Endothelial cell of umbilical vein (primary cell): ENCODE data around the gene SPOP. TPM values are rescaled to one million over a fixed set of nuclear protein-coding genes. Genes with fewer than 3 reads are reported as not detected.

Experiments
- BruUV-seq: library from RNA; stranded (reverse); fragments of 400-500 nt; replicated peaks from 2 replicates; lab custom pipeline; 2021; lab: Mats Ljungman, UMichigan
- CTCF ChIA-PET: fragments of 300-600, 350-600 bp; sonication (Branson Sonifier 250); formaldehyde crosslinking; loops from one replicate; lab custom pipeline; 2021; ENCODE audit warnings: antibody characterized with exemption, inconsistent platforms; lab: Charles Lee
- POLR2A ChIA-PET: fragments of 300-600, 350-600 bp; sonication (Branson Sonifier 250); formaldehyde crosslinking; loops from one replicate; lab custom pipeline; 2021; ENCODE audit warnings: antibody characterized with exemption, inconsistent platforms; lab: Charles Lee
- DNase-seq: peaks from one replicate; pipeline ENCODE4 v3.0.0-alpha.2; 2011; ENCODE audit warnings: low read depth, low spot score
- FAIRE-seq: peaks from 2 replicates; lab custom pipeline; 2011; peaks lifted over from hg19 to GRCh38; lab: Jason Lieb, UNC
- H2AFZ ChIP-seq: 2 replicates; pipeline ENCODE4 v1.6.0; 2012; ENCODE audit warnings: low read depth, low read length, control low read depth, inconsistent platforms
- H3K27ac ChIP-seq: 2 replicates; pipeline ENCODE4 v1.5.1; 2011; ENCODE audit warnings: low read depth, mild to moderate bottlenecking, control low read depth, low read length, moderate library complexity; ENCODE audit not compliant: insufficient read depth
- H3K27me3 ChIP-seq, 2 experiments: 2 replicates each; pipeline versions ENCODE4 v1.6.0 to v1.6.1; 2011; ENCODE audit warnings: low read length in 2 of 2, mixed read lengths in 1 of 2; ENCODE audit not compliant: control insufficient read depth in 2 of 2, insufficient read depth in 2 of 2
- H3K36me3 ChIP-seq, 2 experiments: 2 replicates in 1 of 2; 3 replicates in 1 of 2; pipeline ENCODE4 v1.5.1; 2011; ENCODE audit warnings: low read length in 2 of 2, mild to moderate bottlenecking in 1 of 2, moderate library complexity in 1 of 2; ENCODE audit not compliant: control insufficient read depth in 2 of 2, insufficient read depth in 2 of 2; ENCODE audit errors: extremely low read depth in 1 of 2
- H3K4me1 ChIP-seq: 3 replicates; pipeline ENCODE4 v1.5.1; 2011; ENCODE audit warnings: mild to moderate bottlenecking, low read length; ENCODE audit not compliant: control insufficient read depth, insufficient read depth; ENCODE audit errors: extremely low read depth
- H3K4me2 ChIP-seq: 2 replicates; pipeline ENCODE4 v1.6.1; 2011; ENCODE audit warnings: low read length, control low read depth, mixed read lengths; ENCODE audit not compliant: insufficient read depth
- H3K4me3 ChIP-seq, 3 experiments: fragments of 200-600 bp in 1 of 3; sonication (generic), shearing (Covaris generic) in 1 of 3; replicated peaks in 1 of 3; 2 replicates each; pipeline ENCODE4 v1.5.1; 2011 to 2016; ENCODE audit warnings: control low read depth in 3 of 3, low read length in 3 of 3, mild to moderate bottlenecking in 2 of 3, inconsistent platforms in 1 of 3, low read depth in 1 of 3, moderate library complexity in 1 of 3; ENCODE audit not compliant: insufficient read depth in 1 of 3
- H3K79me2 ChIP-seq: 2 replicates; pipeline ENCODE4 v1.6.0; 2012; ENCODE audit warnings: low read length, inconsistent platforms; ENCODE audit not compliant: control insufficient read depth, insufficient read depth
- H3K9ac ChIP-seq: replicated peaks from 2 replicates; pipeline ENCODE3; 2011; ENCODE audit warnings: low read length, control low read depth; ENCODE audit not compliant: insufficient read depth; ENCODE audit errors: extremely low read depth
- H3K9me1 ChIP-seq: replicated peaks from 3 replicates; pipeline ENCODE4 v1.6.0; 2011; ENCODE audit warnings: mild to moderate bottlenecking, low read length; ENCODE audit not compliant: control insufficient read depth, insufficient read depth; ENCODE audit errors: extremely low read depth
- H3K9me3 ChIP-seq: replicated peaks from 2 replicates; pipeline ENCODE4 v1.5.1; 2012; ENCODE audit warnings: low read length, inconsistent platforms; ENCODE audit not compliant: control insufficient read depth, insufficient read depth
- H4K20me1 ChIP-seq: replicated peaks from 2 replicates; pipeline ENCODE3; 2011; ENCODE audit warnings: mild to moderate bottlenecking, low read length; ENCODE audit not compliant: control insufficient read depth, insufficient read depth; ENCODE audit errors: extremely low read depth
- EZH2 ChIP-seq: IDR thresholded peaks from 2 replicates; pipeline ENCODE4 v1.6.1; 2012; ENCODE audit warnings: borderline replicate concordance, low read depth, mild to moderate bottlenecking, moderate library complexity, low read length, inconsistent platforms; ENCODE audit not compliant: severe bottlenecking
- FOS ChIP-seq: IDR thresholded peaks from 2 replicates; pipeline ENCODE4 v1.6.1; 2011; ENCODE audit warnings: mild to moderate bottlenecking, low read length, moderate library complexity, borderline replicate concordance; ENCODE audit not compliant: insufficient read depth
- GATA2 ChIP-seq: IDR thresholded peaks from 2 replicates; pipeline ENCODE4 v1.7.0; 2011; ENCODE audit warnings: low read depth, mild to moderate bottlenecking, moderate library complexity, mixed read lengths, low read length; ENCODE audit not compliant: insufficient read length, insufficient read depth
- JUN ChIP-seq: IDR thresholded peaks from 2 replicates; pipeline ENCODE4 v1.6.1; 2011; ENCODE audit warnings: borderline replicate concordance, low read depth; ENCODE audit not compliant: insufficient read length, insufficient read depth
- MYC ChIP-seq: IDR thresholded peaks from one replicate; pipeline ENCODE4 v1.6.1; 2011; ENCODE audit warnings: mild to moderate bottlenecking, low read depth, low read length
- POLR2A ChIP-seq: IDR thresholded peaks from 2 replicates; pipeline ENCODE4 v1.6.1; 2012; ENCODE audit warnings: low read depth, mild to moderate bottlenecking, control low read depth, low read length
- dilution Hi-C: fragments of 300-500 bp; cut with MboI; formaldehyde crosslinking; loops from one replicate; pipeline ENCODE4 v1.15.0; 2019; ENCODE audit warnings: low sequenced_read_pairs; ENCODE audit not compliant: extremely low pct_ligation_motif_present
- intact Hi-C: fragments of 100-400 bp; cut with micrococcal nuclease; formaldehyde crosslinking; loops from one replicate; pipeline ENCODE4 v1.10.0; 2022
- polyA plus RNA-seq, 4 experiments: library from polyadenylated mRNA; depleted of rRNA in 3 of 4; stranded (reverse) in 3 of 4; unstranded in 1 of 4; fragments of >200 nt; gene quantifications; 2 replicates each; pipeline versions ENCODE4 v1.2.1 to v1.2.3, GENCODE V29; 2011 to 2012; ENCODE audit warnings: missing spikeins in 1 of 4
- total RNA-seq: library from RNA; stranded (reverse); gene quantifications from 2 replicates; pipeline ENCODE4 v1.2.3, GENCODE V29; 2021
- TF ChIP-seq, protein P1 (sequence below), 2 donors: IDR thresholded peaks; 1 replicate in 1 of 2; 2 replicates in 1 of 2; pipeline ENCODE4 v1.5.1; 2011; ENCODE audit warnings: low read length in 2 of 2, mild to moderate bottlenecking in 2 of 2, moderate library complexity in 2 of 2, control low read depth in 1 of 2, inconsistent platforms in 1 of 2, low read depth in 1 of 2; ENCODE audit not compliant: insufficient read depth in 1 of 2; ENCODE audit errors: extremely low read depth in 1 of 2

The SPOP gene
- total and polyA plus RNA-seq, 2 donors (not counting 3 experiments of a cell fraction or from before 2014, with no cell fraction given), result 46.9 to 61.0 TPM

DNA sequence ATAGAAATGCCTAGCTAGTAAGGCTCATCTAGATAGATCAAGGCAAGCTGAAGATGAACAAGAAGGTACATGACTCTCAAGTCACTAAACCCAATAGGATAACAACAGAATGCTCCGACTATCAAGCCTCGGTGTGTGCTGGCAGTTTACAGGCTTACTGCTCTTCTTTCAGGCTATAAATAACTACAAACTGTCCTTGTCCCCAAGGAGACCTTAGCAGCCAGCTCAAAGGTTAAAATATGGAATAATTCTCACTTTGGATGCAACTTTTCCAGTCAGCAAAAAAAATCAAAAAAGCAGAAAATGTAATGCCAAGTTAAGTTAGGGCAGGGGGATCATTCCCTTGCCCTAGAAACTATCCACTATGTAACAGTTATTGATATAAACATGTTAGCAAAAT lies 44.6 kb downstream of the SPOP start:
- dilution Hi-C loops, result no loop called here
- TF ChIP-seq JUN (no peak), EZH2 (no peak), FOS (no peak), MYC (no peak), POLR2A (no peak), GATA2 (no peak)
- TF ChIP-seq, protein P1, sequence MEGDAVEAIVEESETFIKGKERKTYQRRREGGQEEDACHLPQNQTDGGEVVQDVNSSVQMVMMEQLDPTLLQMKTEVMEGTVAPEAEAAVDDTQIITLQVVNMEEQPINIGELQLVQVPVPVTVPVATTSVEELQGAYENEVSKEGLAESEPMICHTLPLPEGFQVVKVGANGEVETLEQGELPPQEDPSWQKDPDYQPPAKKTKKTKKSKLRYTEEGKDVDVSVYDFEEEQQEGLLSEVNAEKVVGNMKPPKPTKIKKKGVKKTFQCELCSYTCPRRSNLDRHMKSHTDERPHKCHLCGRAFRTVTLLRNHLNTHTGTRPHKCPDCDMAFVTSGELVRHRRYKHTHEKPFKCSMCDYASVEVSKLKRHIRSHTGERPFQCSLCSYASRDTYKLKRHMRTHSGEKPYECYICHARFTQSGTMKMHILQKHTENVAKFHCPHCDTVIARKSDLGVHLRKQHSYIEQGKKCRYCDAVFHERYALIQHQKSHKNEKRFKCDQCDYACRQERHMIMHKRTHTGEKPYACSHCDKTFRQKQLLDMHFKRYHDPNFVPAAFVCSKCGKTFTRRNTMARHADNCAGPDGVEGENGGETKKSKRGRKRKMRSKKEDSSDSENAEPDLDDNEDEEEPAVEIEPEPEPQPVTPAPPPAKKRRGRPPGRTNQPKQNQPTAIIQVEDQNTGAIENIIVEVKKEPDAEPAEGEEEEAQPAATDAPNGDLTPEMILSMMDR (IDR thresholded peaks at IDR 0.05; ENCODE audit: extremely low read depth in 1 of 2, insufficient read depth in 1 of 2, low read depth in 1 of 2, low read length in 2 of 2), result no peak
- no peak overlapping the region for H2AFZ ChIP-seq
- no peak overlapping the region for H3K9ac ChIP-seq
- H4K20me1 ChIP-seq, result peaks cover 3% of the 10 kb centered on the region
- no TSS peak for BruUV-seq
- peaks cover 17% of the 10 kb centered on the region for H3K4me1 ChIP-seq
- no peak overlapping the region for H3K4me3 ChIP-seq
- CTCF ChIA-PET, result interaction anchor here (0.5 kb wide), 1 partner anchor 57 kb away, joined by 4 read pairs; no protein-coding TSS in a partner anchor
- no peaks in the 10 kb centered on the region for H3K27me3 ChIP-seq
- intact Hi-C loops, result no loop called here
- no peak overlapping the region for H3K4me2 ChIP-seq
- DNase-seq, result no peak
- no peak for FAIRE-seq
- H3K36me3 ChIP-seq, result no peaks in the 10 kb centered on the region
- POLR2A ChIA-PET, result no interaction called here
- H3K9me3 ChIP-seq, result no peaks in the 10 kb centered on the region
- H3K79me2 ChIP-seq, result peaks cover 26% of the 10 kb centered on the region
- H3K27ac ChIP-seq, result no peak overlapping the region
- no peaks in the 10 kb centered on the region for H3K9me1 ChIP-seq
